K562 (cell line): ENCODE results near the gene CCDC9B. TPM values are rescaled to one million over a fixed set of nuclear protein-coding genes. Genes with fewer than 3 reads are reported as not detected.

ENCODE experiments used
- ATAC-seq: fragments of 200-7000 bp; cut with Tn5 transposase; 3 replicates; pipeline ENCODE4 v1.9.1; 2020; ENCODE audit warnings: moderate library complexity
- BruUV-seq: library from RNA; stranded (reverse); fragments of 400-500 nt; replicated peaks from 2 replicates; lab custom pipeline; 2021; lab: Mats Ljungman, UMichigan
- CTCF ChIA-PET: fragments of 300-600 bp; formaldehyde crosslinking; extraction: SDS; loops from one replicate; lab custom pipeline; 2021; ENCODE audit warnings: low intra/inter-chr PET ratio; lab: Yijun Ruan, JAX
- POLR2A ChIA-PET: fragments of 300-600, 350-650 bp; sonication (Branson Sonifier 250); formaldehyde crosslinking; extraction: SDS; loops from one replicate; lab custom pipeline; 2021; ENCODE audit warnings: antibody characterized with exemption, inconsistent platforms; lab: Yijun Ruan, JAX
- DNase-seq, 4 experiments: peaks; one replicate each; pipeline versions ENCODE4 v3.0.0 to v3.0.0-alpha.2; 2011 to 2018; ENCODE audit warnings: low spot score in 3 of 4, mixed read lengths in 3 of 4; ENCODE audit errors: extremely low read depth in 1 of 4
- FAIRE-seq: peaks from 2 replicates; lab custom pipeline; 2011; peaks lifted over from hg19 to GRCh38; lab: Jason Lieb, UNC
- H2AFZ ChIP-seq: 2 replicates; pipeline ENCODE4 v1.6.0; 2011; ENCODE audit warnings: low read depth, low read length, control low read depth, inconsistent platforms
- H3K27ac ChIP-seq: fragments of 200-600 bp; 3 replicates; pipeline ENCODE4 v1.8.0; 2011; ENCODE audit warnings: low read depth, mild to moderate bottlenecking, control low read depth, inconsistent platforms, low read length, moderate library complexity, mixed read lengths; ENCODE audit errors: extremely low read depth
- H3K27me3 ChIP-seq, 2 experiments: fragments of 300-600 bp in 1 of 2; 2 replicates in 1 of 2; 3 replicates in 1 of 2; pipeline versions ENCODE4 v1.6.0 to v1.8.0; 2011; ENCODE audit warnings: inconsistent platforms in 2 of 2, low read length in 2 of 2, mild to moderate bottlenecking in 1 of 2, mixed read lengths in 1 of 2, moderate library complexity in 1 of 2; ENCODE audit not compliant: control insufficient read depth in 2 of 2, insufficient read depth in 2 of 2
- H3K36me3 ChIP-seq: fragments of 300-600 bp; 3 replicates; pipeline ENCODE4 v1.8.0; 2011; ENCODE audit warnings: mild to moderate bottlenecking, low read length, inconsistent platforms; ENCODE audit not compliant: control insufficient read depth, insufficient read depth
- H3K4me1 ChIP-seq, 2 experiments: fragments of 200-600 bp in 1 of 2; replicated peaks in 1 of 2; 2 replicates in 1 of 2; 3 replicates in 1 of 2; pipeline versions ENCODE4 v1.5.1 to v1.8.0; 2011; ENCODE audit warnings: inconsistent platforms in 2 of 2, low read length in 2 of 2, mild to moderate bottlenecking in 1 of 2, mixed read lengths in 1 of 2, moderate library complexity in 1 of 2; ENCODE audit not compliant: control insufficient read depth in 2 of 2, insufficient read depth in 2 of 2
- H3K4me2 ChIP-seq: 2 replicates; pipeline ENCODE4 v1.6.1; 2011; ENCODE audit warnings: low read length, control low read depth, inconsistent platforms, mixed read lengths; ENCODE audit not compliant: insufficient read depth
- H3K4me3 ChIP-seq: fragments of 200-600 bp; sonication (generic), shearing (Covaris generic); 2 replicates; pipeline ENCODE4 v1.5.1; 2016; ENCODE audit warnings: control low read depth, inconsistent platforms
- H3K79me2 ChIP-seq: fragments of 200-600 bp; 3 replicates; pipeline ENCODE4 v1.8.0; 2011; ENCODE audit warnings: low read length, inconsistent platforms; ENCODE audit not compliant: control insufficient read depth, insufficient read depth
- H3K9ac ChIP-seq, 2 experiments: 2 replicates each; pipeline versions ENCODE4 v1.6.0 to v1.6.1; 2011; ENCODE audit warnings: low read depth in 2 of 2, low read length in 2 of 2, control low read depth in 1 of 2, inconsistent platforms in 1 of 2, mild to moderate bottlenecking in 1 of 2, mixed read lengths in 1 of 2; ENCODE audit not compliant: insufficient read depth in 1 of 2
- H3K9me1 ChIP-seq: one replicate; pipeline ENCODE4 v1.6.0; 2011; ENCODE audit warnings: inconsistent platforms, mild to moderate bottlenecking, low read length, moderate library complexity; ENCODE audit not compliant: control insufficient read depth, insufficient read depth
- H3K9me3 ChIP-seq: replicated peaks from 2 replicates; pipeline ENCODE4 v1.5.1; 2011; ENCODE audit warnings: low read depth, low read length, inconsistent platforms; ENCODE audit not compliant: control insufficient read depth, insufficient read depth
- H4K20me1 ChIP-seq: replicated peaks from 2 replicates; pipeline ENCODE4 v1.6.1; 2011; ENCODE audit warnings: low read length, inconsistent platforms, mixed read lengths; ENCODE audit not compliant: control insufficient read depth, insufficient read depth
- ADNP ChIP-seq: fragments of 200-800 bp; sonication (Bioruptor generic); IDR thresholded peaks from 2 replicates; pipeline ENCODE4 v1.6.1; 2016; ENCODE audit warnings: missing genetic modification characterization, missing compliant biosample characterization
- CREB1 ChIP-seq, 2 experiments: sonication (generic) in 1 of 2; formaldehyde crosslinking in 1 of 2; IDR thresholded peaks; 2 replicates each; pipeline versions ENCODE4 v1.6.1 to v1.8.0; 2012 to 2022; ENCODE audit warnings: inconsistent platforms in 1 of 2, mild to moderate bottlenecking in 1 of 2, missing genetic modification reagents in 1 of 2, moderate library complexity in 1 of 2
- ILF3 ChIP-seq: fragments of 450-650 bp; IDR thresholded peaks from 2 replicates; pipeline ENCODE4 v1.6.1; 2018; ENCODE audit warnings: antibody characterized with exemption, mild to moderate bottlenecking, moderate library complexity, borderline replicate concordance
- MTA2 ChIP-seq: fragments of 450-650 bp; IDR thresholded peaks from 2 replicates; pipeline ENCODE4 v1.6.1; 2016; ENCODE audit warnings: low read depth
- NCOA6 ChIP-seq: fragments of 450-650 bp; IDR thresholded peaks from 2 replicates; pipeline ENCODE4 v1.6.1; 2017; ENCODE audit warnings: mild to moderate bottlenecking
- PKNOX1 ChIP-seq: fragments of 450-650 bp; IDR thresholded peaks from 2 replicates; pipeline ENCODE4 v1.6.1; 2016
- POLR3A ChIP-seq: IDR thresholded peaks from 2 replicates; pipeline ENCODE4 v1.6.1; 2011; ENCODE audit warnings: borderline replicate concordance, mild to moderate bottlenecking, moderate library complexity; ENCODE audit not compliant: insufficient read length, insufficient read depth; ENCODE audit errors: extremely low read depth
- SMAD4 ChIP-seq: fragments of 250-450 bp; sonication (Bioruptor Pico); conservative IDR thresholded peaks from 2 replicates; pipeline ENCODE4 v1.8.0; 2021; ENCODE audit warnings: inconsistent platforms, mild to moderate bottlenecking, moderate library complexity
- TEAD4 ChIP-seq, 2 experiments: sonication (generic) in 1 of 2; formaldehyde crosslinking in 1 of 2; IDR thresholded peaks; 2 replicates each; pipeline versions ENCODE4 v1.6.1 to v1.8.0; 2012 to 2022; ENCODE audit warnings: borderline replicate concordance in 1 of 2, inconsistent platforms in 1 of 2, low read length in 1 of 2, mild to moderate bottlenecking in 1 of 2, missing genetic modification reagents in 1 of 2
- XRCC5 ChIP-seq: fragments of 200-400 bp; formaldehyde crosslinking; IDR thresholded peaks from 2 replicates; pipeline ENCODE4 v1.6.1; 2017; ENCODE audit warnings: low read depth, mild to moderate bottlenecking, low read length
- ZNF561 ChIP-seq: fragments of 450-650 bp; formaldehyde crosslinking; conservative IDR thresholded peaks from 2 replicates; pipeline ENCODE4 v1.4.0; 2020; ENCODE audit warnings: mild to moderate bottlenecking, moderate library complexity
- WGBS: fragments of 100-300 bp; shearing (Covaris generic); methylation state at CpG from one replicate; pipeline ENCODE4 v1.1.6; 2016; ENCODE audit warnings: low coverage, mixed read lengths; ENCODE audit not compliant: insufficient coverage; ENCODE audit errors: missing lambda C conversion rate; 5-methylcytosine and 5-hydroxymethylcytosine counted together
- in situ Hi-C: fragments of 300-500 bp; cut with MboI; formaldehyde crosslinking; loops from 4 replicates; pipeline ENCODE4 v1.15.0; 2018; ENCODE audit warnings: inconsistent platforms, mixed read lengths
- intact Hi-C: fragments of 100-400 bp; cut with micrococcal nuclease; formaldehyde crosslinking; loops from 2 replicates; pipeline ENCODE4 v1.14.2; 2022
- polyA plus RNA-seq, 8 experiments: library from polyadenylated mRNA; depleted of rRNA in 4 of 8; stranded (reverse) in 5 of 8; unstranded in 3 of 8; fragments of >200 nt; fragmentation: Nextera tagmentation in 2 of 8; fragmentation: Illumina TruSeq in 1 of 8; extraction: Ambion mirVana in 2 of 8; extraction: Trizol in 1 of 8; gene quantifications; 2 replicates each; pipeline versions ENCODE4 v1.2.1 to v1.2.3, GENCODE V29; 2011 to 2014; ENCODE audit warnings: inconsistent platforms in 1 of 8, missing spikeins in 1 of 8
- total RNA-seq, 7 experiments: library from RNA; depleted of rRNA in 6 of 7; stranded (reverse); fragments of >200 nt in 6 of 7; fragmentation: Illumina TruSeq in 2 of 7; extraction: Trizol in 2 of 7; gene quantifications; 2 replicates each; pipeline versions ENCODE4 v1.2.1 to v1.2.3, GENCODE V29; 2011 to 2021; ENCODE audit warnings: low replicate concordance in 1 of 7
- TF ChIP-seq, protein P1 (sequence below): sonication (generic); formaldehyde crosslinking; IDR thresholded peaks from 2 replicates; pipeline ENCODE4 v1.8.0; 2022; ENCODE audit warnings: missing genetic modification reagents, mild to moderate bottlenecking, borderline replicate concordance
- TF ChIP-seq, protein P2 (sequence below): sonication (generic); formaldehyde crosslinking; IDR thresholded peaks from 2 replicates; pipeline ENCODE4 v1.4.0; 2020; ENCODE audit warnings: mild to moderate bottlenecking, missing genetic modification reagents
- TF ChIP-seq, protein P3 (sequence below): fragments of 450-650 bp; formaldehyde crosslinking; IDR thresholded peaks from 2 replicates; pipeline ENCODE4 v1.4.0; 2020; ENCODE audit warnings: mild to moderate bottlenecking, moderate library complexity
- TF ChIP-seq, protein P4 (sequence below): fragments of 200-800 bp; sonication (Bioruptor generic); IDR thresholded peaks from 2 replicates; pipeline ENCODE4 v1.6.1; 2017; ENCODE audit warnings: missing genetic modification characterization, missing compliant biosample characterization

CCDC9B gene
- total and polyA plus RNA-seq, 9 of the 15 experiments (the other 6 are each of a cell fraction or from before 2014, with no cell fraction given): 0.01 to 0.47 (median 0.15) TPM; not detected in 1

DNA sequence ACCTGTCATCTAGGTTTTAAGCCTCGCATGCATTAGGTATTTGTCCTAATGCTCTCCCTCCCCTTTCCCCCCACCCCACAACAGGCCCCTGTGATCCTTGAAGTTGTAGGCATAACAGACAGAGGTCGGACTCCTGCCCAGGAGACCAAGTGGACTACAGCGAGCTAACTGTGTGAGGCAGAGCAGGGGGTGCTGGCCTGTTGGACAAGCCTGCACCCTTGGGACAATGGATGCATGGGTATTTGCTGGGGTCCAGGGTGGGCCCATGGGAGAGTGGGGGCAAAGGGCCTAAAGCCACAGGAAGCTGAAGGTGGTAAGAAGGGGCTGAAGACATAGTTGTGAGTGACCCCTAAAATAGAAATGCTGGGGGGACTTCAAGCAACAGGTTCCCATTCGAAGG lies 35.5 kb downstream of the CCDC9B start:
- Histone ChIP-seq H3K4me3 (no peak overlapping the region), H3K9me3 (no peaks in the 10 kb centered on the region), H3K9ac (no peak overlapping the region; a peak in 1 of 4 replicates), H2AFZ (no peak overlapping the region), H3K79me2 (no peaks in the 10 kb centered on the region), H3K9me1 (no peaks in the 10 kb centered on the region), H3K27ac (no peak overlapping the region), H3K4me2 (no peak overlapping the region), H4K20me1 (no peaks in the 10 kb centered on the region), H3K36me3 (no peaks in the 10 kb centered on the region), H3K27me3 (no peaks in the 10 kb centered on the region), H3K4me1 (peaks cover 42 to 55% of the 10 kb centered on the region in 2 experiments)
- in situ Hi-C loops (no loop called here), intact Hi-C loops (no loop called here)
- ATAC-seq (no peak), FAIRE-seq (no peak), DNase-seq (no peak)
- POLR2A ChIA-PET: no interaction called here
- no TSS peak for BruUV-seq
- WGBS: 30% methylated on average over 4 of the region's 4 CpGs
- CTCF ChIA-PET: no interaction called here
- no peak for TF ChIP-seq ILF3
- no peak for TF ChIP-seq NCOA6
- no peak for TF ChIP-seq ADNP (tag)
- TF ChIP-seq POLR3A: no peak
- TF ChIP-seq PKNOX1: no peak
- TF ChIP-seq MTA2: no peak
- no peak for TF ChIP-seq SMAD4 (CRISPR knock-in tag)
- no peak for TF ChIP-seq CREB1 (IDR thresholded peaks at IDR 0.05)
- no peak for TF ChIP-seq CREB1 (CRISPR knock-in tag; IDR thresholded peaks at IDR 0.05)
- TF ChIP-seq, protein P1, sequence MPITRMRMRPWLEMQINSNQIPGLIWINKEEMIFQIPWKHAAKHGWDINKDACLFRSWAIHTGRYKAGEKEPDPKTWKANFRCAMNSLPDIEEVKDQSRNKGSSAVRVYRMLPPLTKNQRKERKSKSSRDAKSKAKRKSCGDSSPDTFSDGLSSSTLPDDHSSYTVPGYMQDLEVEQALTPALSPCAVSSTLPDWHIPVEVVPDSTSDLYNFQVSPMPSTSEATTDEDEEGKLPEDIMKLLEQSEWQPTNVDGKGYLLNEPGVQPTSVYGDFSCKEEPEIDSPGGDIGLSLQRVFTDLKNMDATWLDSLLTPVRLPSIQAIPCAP (CRISPR knock-in tag): no peak
- TF ChIP-seq ZNF561 (CRISPR knock-in tag): no peak
- TF ChIP-seq, protein P2, sequence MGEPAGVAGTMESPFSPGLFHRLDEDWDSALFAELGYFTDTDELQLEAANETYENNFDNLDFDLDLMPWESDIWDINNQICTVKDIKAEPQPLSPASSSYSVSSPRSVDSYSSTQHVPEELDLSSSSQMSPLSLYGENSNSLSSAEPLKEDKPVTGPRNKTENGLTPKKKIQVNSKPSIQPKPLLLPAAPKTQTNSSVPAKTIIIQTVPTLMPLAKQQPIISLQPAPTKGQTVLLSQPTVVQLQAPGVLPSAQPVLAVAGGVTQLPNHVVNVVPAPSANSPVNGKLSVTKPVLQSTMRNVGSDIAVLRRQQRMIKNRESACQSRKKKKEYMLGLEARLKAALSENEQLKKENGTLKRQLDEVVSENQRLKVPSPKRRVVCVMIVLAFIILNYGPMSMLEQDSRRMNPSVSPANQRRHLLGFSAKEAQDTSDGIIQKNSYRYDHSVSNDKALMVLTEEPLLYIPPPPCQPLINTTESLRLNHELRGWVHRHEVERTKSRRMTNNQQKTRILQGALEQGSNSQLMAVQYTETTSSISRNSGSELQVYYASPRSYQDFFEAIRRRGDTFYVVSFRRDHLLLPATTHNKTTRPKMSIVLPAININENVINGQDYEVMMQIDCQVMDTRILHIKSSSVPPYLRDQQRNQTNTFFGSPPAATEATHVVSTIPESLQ (CRISPR knock-in tag): no peak
- TF ChIP-seq TEAD4 (IDR thresholded peaks at IDR 0.05; ENCODE audit: low read length): no peak
- no peak for TF ChIP-seq TEAD4 (CRISPR knock-in tag; IDR thresholded peaks at IDR 0.05; ENCODE audit: borderline replicate concordance)
- TF ChIP-seq XRCC5: no peak
- TF ChIP-seq, protein P3, sequence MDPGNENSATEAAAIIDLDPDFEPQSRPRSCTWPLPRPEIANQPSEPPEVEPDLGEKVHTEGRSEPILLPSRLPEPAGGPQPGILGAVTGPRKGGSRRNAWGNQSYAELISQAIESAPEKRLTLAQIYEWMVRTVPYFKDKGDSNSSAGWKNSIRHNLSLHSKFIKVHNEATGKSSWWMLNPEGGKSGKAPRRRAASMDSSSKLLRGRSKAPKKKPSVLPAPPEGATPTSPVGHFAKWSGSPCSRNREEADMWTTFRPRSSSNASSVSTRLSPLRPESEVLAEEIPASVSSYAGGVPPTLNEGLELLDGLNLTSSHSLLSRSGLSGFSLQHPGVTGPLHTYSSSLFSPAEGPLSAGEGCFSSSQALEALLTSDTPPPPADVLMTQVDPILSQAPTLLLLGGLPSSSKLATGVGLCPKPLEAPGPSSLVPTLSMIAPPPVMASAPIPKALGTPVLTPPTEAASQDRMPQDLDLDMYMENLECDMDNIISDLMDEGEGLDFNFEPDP (CRISPR knock-in tag): no peak
- TF ChIP-seq, protein P4, sequence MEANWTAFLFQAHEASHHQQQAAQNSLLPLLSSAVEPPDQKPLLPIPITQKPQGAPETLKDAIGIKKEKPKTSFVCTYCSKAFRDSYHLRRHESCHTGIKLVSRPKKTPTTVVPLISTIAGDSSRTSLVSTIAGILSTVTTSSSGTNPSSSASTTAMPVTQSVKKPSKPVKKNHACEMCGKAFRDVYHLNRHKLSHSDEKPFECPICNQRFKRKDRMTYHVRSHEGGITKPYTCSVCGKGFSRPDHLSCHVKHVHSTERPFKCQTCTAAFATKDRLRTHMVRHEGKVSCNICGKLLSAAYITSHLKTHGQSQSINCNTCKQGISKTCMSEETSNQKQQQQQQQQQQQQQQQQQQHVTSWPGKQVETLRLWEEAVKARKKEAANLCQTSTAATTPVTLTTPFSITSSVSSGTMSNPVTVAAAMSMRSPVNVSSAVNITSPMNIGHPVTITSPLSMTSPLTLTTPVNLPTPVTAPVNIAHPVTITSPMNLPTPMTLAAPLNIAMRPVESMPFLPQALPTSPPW (CRISPR knock-in tag): no peak
